ENCODE results near the gene ARPC5.

Gene ARPC5

DNA sequence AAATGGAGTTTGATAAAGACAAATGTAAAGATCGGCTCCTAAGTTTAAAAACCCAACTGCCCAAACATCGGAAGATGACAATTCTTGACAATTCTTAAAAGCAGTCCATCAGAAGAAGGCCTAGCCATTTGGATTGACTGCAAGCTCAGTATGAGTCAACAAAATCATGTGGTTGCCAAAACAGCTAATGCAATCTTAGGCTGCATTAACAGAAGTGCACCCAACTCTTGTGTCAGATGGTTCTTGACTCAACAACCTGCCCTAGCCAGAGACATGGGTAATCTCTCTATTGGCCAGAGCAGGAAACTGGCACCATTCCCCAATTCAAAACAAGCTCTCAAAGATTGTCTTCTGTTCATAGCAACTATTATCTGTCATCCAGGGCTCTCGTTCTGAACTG lies 35.4 kb downstream of the ARPC5 start:
- ATAC-seq = peak; percentile 29
- TF ChIP-seq ZFP30 (CRISPR knock-in tag; IDR thresholded peaks at IDR 0.05) (no peak), ZC3H10 (CRISPR knock-in tag; IDR thresholded peaks at IDR 0.05) (peak; percentile 55; the same call in 1 of the 2 replicates), TOX (CRISPR knock-in tag; IDR thresholded peaks at IDR 0.05; ENCODE audit: borderline replicate concordance) (peak; percentile 17; the same call in 1 of the 2 replicates), ARNTL (CRISPR knock-in tag; IDR thresholded peaks at IDR 0.05; ENCODE audit: borderline replicate concordance, low read depth) (no peak)
- TF ChIP-seq, protein P1, sequence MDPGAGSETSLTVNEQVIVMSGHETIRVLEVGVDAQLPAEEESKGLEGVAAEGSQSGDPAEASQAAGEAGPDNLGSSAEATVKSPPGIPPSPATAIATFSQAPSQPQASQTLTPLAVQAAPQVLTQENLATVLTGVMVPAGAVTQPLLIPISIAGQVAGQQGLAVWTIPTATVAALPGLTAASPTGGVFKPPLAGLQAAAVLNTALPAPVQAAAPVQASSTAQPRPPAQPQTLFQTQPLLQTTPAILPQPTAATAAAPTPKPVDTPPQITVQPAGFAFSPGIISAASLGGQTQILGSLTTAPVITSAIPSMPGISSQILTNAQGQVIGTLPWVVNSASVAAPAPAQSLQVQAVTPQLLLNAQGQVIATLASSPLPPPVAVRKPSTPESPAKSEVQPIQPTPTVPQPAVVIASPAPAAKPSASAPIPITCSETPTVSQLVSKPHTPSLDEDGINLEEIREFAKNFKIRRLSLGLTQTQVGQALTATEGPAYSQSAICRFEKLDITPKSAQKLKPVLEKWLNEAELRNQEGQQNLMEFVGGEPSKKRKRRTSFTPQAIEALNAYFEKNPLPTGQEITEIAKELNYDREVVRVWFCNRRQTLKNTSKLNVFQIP (CRISPR knock-in tag; IDR thresholded peaks at IDR 0.05; ENCODE audit: borderline replicate concordance, low read depth) = no peak

DNA sequence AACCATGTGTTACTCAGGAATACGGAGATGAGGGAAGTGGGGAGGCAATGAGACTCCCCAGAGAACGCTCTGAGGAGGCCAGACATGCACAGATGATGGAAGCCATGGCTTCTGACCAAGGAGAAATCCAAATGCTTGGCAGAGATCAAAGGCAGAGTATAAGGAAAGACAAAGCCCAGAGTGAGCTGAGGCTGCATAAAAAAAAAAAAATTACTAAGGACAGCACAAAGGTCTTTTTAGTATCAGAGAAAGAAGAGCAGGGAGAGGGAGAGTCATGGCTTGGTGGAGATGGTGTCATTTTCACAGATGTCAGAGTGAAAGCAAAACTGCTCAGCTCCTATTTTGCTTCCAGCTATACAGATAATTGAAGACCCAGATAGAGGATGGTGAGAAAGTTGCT lies 37.2 kb downstream of the ARPC5 start:
- ATAC-seq = peak; percentile 59
- TF ChIP-seq ESRRG (CRISPR knock-in tag; IDR thresholded peaks at IDR 0.05) = no peak
- TF ChIP-seq, protein P2, sequence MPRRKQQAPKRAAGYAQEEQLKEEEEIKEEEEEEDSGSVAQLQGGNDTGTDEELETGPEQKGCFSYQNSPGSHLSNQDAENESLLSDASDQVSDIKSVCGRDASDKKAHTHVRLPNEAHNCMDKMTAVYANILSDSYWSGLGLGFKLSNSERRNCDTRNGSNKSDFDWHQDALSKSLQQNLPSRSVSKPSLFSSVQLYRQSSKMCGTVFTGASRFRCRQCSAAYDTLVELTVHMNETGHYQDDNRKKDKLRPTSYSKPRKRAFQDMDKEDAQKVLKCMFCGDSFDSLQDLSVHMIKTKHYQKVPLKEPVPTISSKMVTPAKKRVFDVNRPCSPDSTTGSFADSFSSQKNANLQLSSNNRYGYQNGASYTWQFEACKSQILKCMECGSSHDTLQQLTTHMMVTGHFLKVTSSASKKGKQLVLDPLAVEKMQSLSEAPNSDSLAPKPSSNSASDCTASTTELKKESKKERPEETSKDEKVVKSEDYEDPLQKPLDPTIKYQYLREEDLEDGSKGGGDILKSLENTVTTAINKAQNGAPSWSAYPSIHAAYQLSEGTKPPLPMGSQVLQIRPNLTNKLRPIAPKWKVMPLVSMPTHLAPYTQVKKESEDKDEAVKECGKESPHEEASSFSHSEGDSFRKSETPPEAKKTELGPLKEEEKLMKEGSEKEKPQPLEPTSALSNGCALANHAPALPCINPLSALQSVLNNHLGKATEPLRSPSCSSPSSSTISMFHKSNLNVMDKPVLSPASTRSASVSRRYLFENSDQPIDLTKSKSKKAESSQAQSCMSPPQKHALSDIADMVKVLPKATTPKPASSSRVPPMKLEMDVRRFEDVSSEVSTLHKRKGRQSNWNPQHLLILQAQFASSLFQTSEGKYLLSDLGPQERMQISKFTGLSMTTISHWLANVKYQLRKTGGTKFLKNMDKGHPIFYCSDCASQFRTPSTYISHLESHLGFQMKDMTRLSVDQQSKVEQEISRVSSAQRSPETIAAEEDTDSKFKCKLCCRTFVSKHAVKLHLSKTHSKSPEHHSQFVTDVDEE (CRISPR knock-in tag; IDR thresholded peaks at IDR 0.05) = no peak
- no peak for TF ChIP-seq SNAI2 (CRISPR knock-in tag; IDR thresholded peaks at IDR 0.05)
- no peak for TF ChIP-seq ZFP3 (CRISPR knock-in tag; IDR thresholded peaks at IDR 0.05)
- TF ChIP-seq ZFP30 (CRISPR knock-in tag; IDR thresholded peaks at IDR 0.05) = no peak
- no peak for TF ChIP-seq BACH2 (CRISPR knock-in tag; IDR thresholded peaks at IDR 0.05; ENCODE audit: borderline replicate concordance)
- TF ChIP-seq GLIS3 (CRISPR knock-in tag; IDR thresholded peaks at IDR 0.05) = no peak
- TF ChIP-seq, protein P1 (CRISPR knock-in tag; IDR thresholded peaks at IDR 0.05; ENCODE audit: borderline replicate concordance, low read depth) = no peak
- TF ChIP-seq CSDC2 (CRISPR knock-in tag; IDR thresholded peaks at IDR 0.05) = no peak
- no peak for TF ChIP-seq PPARA (CRISPR knock-in tag; IDR thresholded peaks at IDR 0.05; ENCODE audit: borderline replicate concordance)

DNA sequence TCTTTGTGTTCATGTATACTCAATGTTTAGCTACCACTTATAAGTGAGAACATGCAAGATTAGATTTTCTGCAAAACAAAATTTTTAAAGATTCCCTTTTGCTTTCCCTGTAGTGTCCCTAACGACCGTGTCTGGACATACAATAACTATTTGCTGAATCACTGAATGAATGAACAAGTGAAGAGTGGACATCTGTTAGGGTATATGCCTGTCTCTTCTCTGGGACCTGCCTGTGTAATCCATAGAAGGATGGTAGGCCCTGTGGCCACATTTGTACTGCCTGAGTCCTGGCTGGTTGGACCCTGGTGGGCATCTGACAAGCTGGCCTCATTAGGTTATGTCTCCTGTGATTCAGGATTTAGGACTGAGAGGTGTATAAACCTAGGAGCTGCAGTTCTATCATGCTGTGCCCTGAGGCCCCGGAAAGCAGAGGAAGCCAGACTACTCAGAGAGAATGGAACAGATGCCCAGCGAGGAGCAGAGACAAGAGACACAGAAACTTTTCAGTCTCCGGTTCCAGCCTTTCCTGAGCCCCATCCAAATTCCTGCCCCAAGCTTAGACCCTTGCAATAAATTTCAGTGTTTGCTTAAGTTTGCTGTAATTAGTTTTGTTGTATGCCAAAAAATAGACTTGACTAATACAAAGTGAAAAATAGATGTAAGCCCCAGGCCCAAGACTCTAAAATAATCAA lies 37.8 kb downstream of the ARPC5 start:
- peak; percentile 51 for ATAC-seq
- no peak for TF ChIP-seq PPARA (CRISPR knock-in tag; IDR thresholded peaks at IDR 0.05; ENCODE audit: borderline replicate concordance)
- no peak for TF ChIP-seq BACH2 (CRISPR knock-in tag; IDR thresholded peaks at IDR 0.05; ENCODE audit: borderline replicate concordance)
- TF ChIP-seq TOX (CRISPR knock-in tag; IDR thresholded peaks at IDR 0.05; ENCODE audit: borderline replicate concordance) = no peak
- no peak for TF ChIP-seq ZFP3 (CRISPR knock-in tag; IDR thresholded peaks at IDR 0.05)
- TF ChIP-seq, protein P2 (CRISPR knock-in tag; IDR thresholded peaks at IDR 0.05) = no peak
- no peak for TF ChIP-seq ZNF70 (CRISPR knock-in tag; IDR thresholded peaks at IDR 0.05)
- TF ChIP-seq OSR1 (CRISPR knock-in tag; IDR thresholded peaks at IDR 0.05) = no peak
- TF ChIP-seq ESRRG (CRISPR knock-in tag; IDR thresholded peaks at IDR 0.05) = no peak
- TF ChIP-seq SNAI2 (CRISPR knock-in tag; IDR thresholded peaks at IDR 0.05) = no peak
- no peak for TF ChIP-seq ZNF565 (CRISPR knock-in tag; conservative IDR thresholded peaks at IDR 0.05; ENCODE audit: low read depth)
- TF ChIP-seq RARB (CRISPR knock-in tag; IDR thresholded peaks at IDR 0.05) = no peak
- TF ChIP-seq, protein P3, sequence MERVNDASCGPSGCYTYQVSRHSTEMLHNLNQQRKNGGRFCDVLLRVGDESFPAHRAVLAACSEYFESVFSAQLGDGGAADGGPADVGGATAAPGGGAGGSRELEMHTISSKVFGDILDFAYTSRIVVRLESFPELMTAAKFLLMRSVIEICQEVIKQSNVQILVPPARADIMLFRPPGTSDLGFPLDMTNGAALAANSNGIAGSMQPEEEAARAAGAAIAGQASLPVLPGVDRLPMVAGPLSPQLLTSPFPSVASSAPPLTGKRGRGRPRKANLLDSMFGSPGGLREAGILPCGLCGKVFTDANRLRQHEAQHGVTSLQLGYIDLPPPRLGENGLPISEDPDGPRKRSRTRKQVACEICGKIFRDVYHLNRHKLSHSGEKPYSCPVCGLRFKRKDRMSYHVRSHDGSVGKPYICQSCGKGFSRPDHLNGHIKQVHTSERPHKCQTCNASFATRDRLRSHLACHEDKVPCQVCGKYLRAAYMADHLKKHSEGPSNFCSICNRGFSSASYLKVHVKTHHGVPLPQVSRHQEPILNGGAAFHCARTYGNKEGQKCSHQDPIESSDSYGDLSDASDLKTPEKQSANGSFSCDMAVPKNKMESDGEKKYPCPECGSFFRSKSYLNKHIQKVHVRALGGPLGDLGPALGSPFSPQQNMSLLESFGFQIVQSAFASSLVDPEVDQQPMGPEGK (CRISPR knock-in tag; IDR thresholded peaks at IDR 0.05; ENCODE audit: borderline replicate concordance) = no peak
- no peak for TF ChIP-seq CSDC2 (CRISPR knock-in tag; IDR thresholded peaks at IDR 0.05)
- TF ChIP-seq, protein P4, sequence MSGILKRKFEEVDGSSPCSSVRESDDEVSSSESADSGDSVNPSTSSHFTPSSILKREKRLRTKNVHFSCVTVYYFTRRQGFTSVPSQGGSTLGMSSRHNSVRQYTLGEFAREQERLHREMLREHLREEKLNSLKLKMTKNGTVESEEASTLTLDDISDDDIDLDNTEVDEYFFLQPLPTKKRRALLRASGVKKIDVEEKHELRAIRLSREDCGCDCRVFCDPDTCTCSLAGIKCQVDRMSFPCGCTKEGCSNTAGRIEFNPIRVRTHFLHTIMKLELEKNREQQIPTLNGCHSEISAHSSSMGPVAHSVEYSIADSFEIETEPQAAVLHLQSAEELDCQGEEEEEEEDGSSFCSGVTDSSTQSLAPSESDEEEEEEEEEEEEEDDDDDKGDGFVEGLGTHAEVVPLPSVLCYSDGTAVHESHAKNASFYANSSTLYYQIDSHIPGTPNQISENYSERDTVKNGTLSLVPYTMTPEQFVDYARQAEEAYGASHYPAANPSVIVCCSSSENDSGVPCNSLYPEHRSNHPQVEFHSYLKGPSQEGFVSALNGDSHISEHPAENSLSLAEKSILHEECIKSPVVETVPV (CRISPR knock-in tag; IDR thresholded peaks at IDR 0.05) = no peak
- no peak for TF ChIP-seq TCF4 (CRISPR knock-in tag; IDR thresholded peaks at IDR 0.05; ENCODE audit: borderline replicate concordance)
- TF ChIP-seq ZNF8 (CRISPR knock-in tag; IDR thresholded peaks at IDR 0.05) = no peak
- TF ChIP-seq ARNTL (CRISPR knock-in tag; IDR thresholded peaks at IDR 0.05; ENCODE audit: borderline replicate concordance, low read depth) = no peak

Measured in SK-N-SH treated with all-trans-retinoic acid at 6 μM for 48 hours (cell line).